Measurements from ENCODE around the gene SLC7A11.

Gene SLC7A11

DNA sequence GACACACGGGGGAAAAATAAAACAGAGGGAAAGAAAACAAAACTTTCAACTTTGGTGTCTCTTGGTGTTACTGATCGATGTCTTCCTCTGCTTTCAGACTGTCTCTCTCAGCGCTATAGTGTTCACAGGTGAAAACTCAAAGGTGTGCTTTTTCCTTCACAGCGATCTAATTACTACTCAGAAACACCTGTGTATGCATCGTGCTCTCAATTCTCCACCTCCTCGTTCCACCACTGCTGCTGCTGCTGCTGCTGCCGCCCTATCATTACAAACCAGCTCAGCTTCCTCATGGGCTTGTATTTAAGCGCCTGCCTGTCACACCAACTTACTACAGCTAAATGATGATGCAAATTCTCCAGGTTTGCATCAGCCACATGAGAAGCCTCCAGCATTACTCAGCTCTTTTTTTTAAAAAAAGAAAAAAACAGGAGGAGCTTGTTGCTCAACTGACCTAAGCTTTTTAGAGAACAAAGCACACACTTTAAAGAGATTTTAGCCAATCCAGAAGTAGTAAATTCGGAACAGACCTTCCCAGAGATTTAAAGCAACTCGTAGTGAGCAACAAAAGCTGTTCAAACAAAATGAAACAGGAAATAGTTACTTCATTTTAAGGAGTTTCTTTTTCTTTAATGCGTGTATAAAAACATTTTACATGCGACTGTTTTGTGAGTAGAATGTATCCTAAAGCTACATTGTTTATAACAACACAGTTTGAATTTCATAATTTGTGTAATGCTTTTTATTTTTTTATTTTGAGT, at the start of gene SLC7A11:
Gene SLC7A11 (minus strand): TSS at position 274 of the 758 bp plus-strand sequence. CDS start 280 bp downstream, outside the sequence.
- DNase-seq, result peak; percentile 94

DNA sequence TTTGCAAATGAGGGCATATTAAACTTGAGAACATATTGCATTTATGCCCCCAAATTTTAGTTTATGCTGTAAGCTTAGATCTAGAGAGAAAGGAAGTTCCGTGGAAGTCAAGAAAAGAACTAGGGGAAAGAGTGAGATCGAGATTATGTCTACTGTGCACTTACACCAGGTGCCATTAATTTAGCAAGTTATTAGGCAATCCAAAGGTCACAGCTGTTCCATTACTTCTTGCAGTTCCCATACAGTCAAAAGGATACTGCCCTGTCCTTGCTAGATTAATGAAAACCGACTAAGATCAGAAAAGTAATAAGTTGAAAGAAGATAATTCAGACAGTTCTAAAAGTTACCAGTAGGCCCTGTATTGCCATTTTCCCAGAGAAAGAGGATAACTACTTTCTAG, 49.3 kb upstream of the SLC7A11 start:
- DNase-seq, result no peak

DNA sequence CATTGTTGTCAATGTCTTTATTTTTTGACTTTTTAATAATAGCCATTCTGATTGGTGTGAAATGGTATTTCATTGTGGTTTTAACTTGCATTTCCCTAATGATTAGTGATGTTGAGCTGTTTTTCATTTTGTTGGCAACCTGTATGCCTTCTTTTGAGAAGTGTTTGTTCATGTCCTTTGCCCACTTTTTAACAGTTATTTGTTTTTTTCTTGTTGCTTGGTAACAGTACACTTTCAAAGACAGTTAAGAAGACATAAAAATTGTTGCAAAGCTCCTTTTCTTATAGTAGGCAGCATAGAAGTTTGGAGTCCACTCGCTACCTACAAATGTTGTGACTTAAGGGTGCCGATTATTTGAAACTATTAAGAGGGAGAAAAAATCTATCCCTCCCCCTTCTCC, 48.7 kb upstream of the SLC7A11 start:
- DNase-seq, result no peak

DNA sequence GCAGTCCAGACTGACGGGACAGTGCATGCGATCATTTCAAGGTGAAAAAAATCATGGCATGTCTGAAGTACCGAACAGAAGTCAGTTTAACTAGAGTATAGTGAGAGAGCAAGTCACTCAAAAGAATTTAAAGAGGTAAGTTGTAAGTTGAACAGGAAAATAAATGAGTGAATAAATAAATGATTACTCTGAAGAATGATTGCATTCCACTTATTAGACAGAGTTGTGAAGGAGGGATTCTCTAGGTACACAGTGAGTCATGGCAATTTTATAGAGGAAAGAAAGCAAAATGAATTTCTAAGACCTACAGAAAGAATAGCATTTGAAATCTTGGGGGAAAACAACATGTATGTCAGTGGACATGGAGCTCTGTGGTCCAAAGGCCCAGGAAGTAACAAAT, 37.1 kb upstream of the SLC7A11 start:
- no peak for DNase-seq

DNA sequence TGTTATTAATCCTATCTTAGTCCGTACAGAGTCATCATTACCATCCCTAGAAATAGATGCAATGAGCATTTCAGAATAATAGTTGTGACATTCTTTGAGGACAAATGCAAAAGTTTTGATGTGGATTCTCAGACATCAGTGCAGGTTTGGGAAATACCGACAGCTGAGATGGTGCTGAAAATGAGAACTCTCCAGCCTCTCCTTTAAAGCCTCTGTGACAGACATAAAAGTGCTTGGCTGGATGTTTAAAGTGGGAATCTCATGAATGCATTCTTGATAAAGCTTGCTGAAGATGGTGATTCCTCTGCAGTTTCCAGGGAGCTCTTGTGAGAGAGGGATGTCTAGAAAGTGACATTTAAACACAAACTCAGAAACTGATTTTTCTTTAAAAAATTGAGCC, 35.0 kb upstream of the SLC7A11 start:
- no peak for DNase-seq

DNA sequence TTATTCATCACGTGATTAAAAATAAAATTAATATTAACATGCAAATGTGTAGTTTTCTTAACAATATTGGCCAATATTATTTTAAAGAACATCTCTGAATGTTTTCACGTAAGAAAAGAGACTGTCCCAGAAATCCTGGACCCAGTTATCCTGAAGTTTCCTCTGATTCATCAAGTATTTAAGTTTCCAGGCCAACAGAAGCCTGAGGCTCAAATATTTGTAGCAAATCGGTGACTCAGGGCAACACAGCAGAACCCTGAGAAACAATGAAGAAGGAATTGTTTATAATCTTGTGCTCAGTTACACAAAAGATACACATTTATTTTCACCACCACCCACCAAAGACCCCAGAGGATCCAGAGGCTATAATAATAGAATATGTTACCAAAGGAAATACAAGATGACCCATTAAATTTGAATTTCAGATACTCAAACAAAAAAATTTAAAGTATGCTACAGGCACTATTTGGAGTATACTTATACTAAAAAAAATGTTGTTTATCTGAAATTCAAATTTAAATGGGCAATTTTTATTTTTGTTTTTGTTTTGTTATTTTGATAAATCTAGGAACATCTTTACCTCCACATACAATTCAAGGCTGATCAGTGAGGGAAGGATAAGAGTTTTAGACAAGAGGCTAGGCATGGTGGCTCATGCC, 33.9 kb upstream of the SLC7A11 start:
- no peak for DNase-seq

DNA sequence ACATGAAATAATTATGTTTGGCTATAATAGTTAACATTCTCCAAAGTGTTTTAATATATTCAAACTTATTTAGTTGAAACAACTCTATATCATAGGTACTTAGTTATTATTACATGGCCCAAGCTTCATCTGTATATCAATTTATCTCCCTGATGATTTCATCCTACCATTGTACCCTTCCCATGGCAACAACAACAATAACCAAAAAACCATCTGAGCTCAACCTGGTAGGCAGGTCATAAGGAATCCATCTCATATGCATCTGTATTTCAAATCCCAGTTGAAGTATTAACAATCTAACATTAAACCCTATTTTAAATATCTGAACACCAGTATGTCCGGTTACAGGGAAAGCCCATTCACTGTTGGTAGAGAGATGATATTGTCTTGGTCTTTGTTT, 33.1 kb upstream of the SLC7A11 start:
- no peak for DNase-seq

DNA sequence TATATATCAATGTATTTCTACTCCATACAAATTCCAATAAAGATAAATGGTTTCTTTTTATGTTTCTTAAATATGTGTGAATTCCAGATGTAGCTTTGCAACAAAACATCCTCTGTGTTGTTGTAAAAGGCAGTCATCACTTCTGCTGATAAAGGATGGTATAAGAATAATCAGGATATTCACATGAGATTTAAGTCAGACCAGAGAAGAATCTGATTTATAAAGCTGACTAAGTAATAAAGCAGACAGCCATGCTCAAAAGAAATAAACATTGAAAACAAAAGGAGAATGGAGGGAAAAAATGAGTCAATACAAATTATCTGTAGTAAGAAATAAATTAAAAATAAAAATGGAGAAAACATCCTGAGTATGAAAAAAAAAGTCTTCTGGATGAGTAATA, 27.0 kb upstream of the SLC7A11 start:
- no peak for DNase-seq

DNA sequence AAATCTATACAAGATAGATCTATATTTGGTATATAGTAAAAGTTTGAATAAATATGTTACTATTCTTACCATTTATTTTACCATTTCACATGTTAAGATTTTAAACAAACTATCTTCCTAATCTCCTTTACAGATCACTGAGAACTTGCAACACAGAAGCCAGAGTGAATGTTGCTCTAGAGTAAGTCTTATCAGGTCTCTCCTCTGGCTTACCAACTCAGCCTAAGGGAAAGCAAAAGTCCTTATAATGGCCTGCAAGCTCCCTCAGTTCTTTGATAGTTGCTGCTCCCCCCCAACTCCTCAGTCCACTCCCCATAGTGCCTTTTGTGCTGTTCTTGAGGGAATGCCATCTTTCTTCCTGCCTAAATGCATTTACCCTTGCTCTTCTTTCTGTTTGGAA, 25.7 kb upstream of the SLC7A11 start:
- DNase-seq, result no peak

DNA sequence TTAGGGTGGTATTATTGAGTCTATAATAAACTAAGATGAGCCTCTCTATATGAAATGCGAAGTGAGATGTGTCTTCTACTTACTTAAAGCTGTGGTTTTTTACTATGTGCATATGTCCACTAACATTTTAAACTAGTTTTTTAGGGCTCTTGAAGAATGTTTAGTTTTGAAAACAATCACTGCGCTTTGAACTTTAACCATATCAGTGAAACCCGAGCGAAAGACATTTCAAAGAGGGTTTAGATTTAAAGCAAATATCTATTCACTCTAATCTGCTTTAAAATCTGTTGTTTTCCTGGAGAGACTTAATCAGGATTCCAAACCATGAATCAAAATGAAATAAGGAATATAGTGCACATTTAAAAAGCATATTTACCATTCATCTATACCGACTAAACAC, 24.8 kb upstream of the SLC7A11 start:
- DNase-seq, result no peak

DNA sequence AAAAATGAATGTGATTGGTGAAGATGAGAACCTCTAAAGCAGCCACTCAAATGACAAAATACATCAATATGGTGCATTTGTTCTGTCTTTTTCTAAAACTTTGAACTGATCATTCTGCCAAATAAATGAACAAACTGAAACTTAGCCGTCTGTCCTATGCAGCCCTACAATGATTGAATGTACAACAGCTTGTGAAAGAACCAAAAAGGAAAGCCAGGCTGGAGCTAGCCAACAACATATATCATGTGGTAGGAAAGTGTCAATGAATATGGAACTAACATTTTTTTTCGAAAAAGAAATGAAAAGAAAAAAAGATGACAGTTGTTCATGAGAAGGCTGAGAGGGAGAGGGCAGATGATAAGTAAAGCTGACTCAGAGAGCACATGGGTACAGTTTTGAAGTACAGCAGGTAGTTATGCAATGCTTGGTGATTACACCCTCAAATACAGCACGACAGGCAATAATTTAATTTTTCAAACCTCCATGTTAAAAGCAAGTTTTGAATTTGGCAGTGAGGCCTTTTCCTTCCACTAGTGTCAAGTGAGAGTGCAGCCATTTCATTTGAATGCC, 21.2 kb upstream of the SLC7A11 start:
- DNase-seq, result no peak

DNA sequence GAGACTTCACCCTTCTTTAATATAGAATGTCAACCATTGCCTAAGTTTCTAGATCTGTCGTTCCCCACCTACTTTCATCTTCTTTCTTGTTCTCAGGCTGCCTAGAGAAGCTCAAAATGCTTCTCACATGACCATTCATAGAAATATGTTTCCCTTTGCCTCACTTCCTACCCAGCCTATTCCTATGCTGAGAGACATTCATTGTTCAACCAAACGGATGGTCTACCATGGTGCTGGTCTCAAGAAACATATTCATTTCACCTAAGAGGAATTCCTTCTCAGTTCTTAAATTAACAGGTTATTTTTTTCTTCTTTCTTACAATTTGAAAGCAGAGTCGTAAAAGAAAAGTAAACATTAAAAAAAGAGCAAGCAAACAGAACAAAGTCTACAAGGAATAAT, 20.3 kb upstream of the SLC7A11 start:
- no peak for DNase-seq

DNA sequence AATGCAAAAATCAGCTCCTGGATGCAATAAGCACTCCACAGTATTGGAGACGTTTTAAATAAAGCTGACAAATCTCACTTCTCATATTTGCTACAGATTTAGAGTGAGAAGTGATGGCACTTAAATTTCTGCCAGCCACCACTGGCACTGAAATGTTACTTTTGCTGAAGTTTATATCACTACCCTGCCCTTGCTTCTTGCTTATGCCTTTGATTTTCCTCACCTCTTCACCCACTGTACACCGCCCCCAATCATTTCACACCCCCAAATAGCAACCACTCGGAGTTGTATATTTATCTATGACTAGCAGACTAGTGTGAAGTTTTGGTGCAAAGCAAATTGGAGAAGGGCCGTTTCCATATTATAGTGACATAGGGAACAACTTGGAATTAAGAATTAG, 19.9 kb upstream of the SLC7A11 start:
- no peak for DNase-seq

DNA sequence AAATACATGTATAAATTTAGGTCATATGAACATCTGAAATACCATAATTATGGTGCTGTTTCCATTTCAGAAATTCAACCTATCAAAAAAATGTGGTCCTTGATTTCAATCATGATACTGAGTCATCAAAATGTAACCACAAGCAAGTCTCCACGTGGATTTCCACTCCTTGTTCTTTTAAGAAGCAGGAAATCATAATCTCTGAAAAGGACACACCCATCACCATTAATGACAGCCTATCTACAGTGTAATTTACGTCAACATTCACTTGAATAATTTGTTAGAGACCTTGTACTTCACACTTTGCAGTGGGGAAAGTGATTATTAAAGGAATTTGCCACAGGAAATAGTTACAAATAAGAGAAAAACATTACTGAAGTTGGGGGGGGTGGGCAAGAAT, 17.7 kb upstream of the SLC7A11 start:
- DNase-seq, result no peak

DNA sequence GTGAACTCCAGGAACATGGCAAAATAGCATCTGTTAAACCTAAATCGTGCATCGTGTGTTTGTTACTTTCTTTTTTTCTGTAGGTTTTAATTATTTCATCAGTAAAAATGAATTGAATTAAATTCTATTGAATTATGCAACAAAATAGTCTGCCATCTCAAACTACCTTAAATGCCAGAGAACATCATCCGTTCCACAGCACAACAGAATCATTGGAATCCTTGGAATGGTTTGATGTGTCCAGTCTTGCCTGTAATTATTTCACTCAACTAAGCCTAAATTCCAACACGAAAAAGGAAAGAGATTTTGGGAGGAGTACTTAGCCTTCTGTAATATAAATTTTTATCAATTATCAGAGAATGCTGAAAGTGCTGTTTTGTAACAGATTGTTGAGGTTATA, 17.1 kb upstream of the SLC7A11 start:
- no peak for DNase-seq

DNA sequence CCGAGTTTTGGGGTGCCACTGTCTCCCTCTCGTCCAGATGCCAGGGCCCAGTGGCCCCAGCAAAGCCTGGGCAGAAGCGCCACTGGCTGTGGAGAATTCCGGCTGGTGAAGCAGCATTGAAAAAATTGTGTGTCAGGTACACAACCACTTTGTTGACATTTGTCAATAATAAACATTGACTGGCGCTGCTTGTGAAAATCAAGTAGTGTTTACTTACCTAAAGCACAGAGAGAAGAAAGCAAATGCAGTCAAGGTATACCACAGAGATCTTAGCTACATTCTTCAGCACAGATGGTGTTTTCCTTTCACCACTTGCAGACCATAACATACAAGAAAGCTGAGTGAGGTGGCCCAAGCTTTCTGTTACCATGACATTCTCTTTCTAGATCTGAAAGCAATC, 14.5 kb upstream of the SLC7A11 start:
- no peak for DNase-seq

DNA sequence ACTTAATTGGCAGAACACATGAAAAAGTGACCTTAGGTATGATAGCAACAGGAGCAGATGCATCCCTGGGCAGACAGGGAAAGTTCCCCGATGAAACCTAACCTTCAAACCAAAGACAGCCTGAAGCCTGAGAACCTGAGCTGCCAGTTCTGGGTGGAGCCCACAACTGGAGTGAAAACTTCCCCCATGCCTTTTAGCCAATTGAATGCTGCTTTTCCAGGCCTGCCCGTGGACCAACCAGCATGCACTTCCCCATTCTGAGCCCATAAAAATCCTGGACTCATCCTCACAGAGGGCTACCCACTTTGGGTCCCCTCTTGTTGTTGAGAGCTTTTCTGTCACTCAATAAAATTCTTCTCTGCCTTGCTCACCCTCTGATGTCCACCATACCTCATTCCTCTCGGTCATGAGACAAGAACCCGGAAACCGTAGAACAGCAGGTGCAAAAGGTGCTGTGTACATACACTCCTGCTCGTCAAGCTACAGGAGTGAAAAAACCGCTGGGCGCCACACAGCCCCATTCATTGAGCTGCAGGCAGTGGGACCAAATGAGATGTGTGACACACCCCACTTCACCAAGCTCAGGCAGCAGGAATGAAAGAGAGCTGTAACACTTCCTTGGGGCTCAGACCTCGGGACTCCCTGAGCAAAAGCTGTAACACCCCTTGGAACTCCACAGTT, 13.9 kb upstream of the SLC7A11 start:
- DNase-seq, result no peak

DNA sequence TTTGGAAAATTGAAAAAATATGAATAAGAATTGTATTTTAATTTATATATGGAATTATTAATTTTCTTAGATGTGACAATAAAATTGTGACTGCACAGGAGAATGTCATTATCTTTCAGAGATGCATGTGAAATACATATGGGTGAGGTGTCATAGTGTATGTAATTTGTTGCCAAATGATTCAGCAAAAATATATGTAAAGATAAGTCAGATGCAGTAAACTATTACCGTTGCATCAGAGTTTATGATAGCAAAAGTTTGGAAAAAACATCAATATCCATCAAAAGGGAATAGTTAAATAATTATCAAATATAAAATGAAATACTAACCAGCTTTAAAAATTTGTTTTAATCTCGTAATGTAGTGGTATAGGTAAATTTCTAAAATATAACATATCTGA, 10.4 kb upstream of the SLC7A11 start:
- DNase-seq, result no peak

DNA sequence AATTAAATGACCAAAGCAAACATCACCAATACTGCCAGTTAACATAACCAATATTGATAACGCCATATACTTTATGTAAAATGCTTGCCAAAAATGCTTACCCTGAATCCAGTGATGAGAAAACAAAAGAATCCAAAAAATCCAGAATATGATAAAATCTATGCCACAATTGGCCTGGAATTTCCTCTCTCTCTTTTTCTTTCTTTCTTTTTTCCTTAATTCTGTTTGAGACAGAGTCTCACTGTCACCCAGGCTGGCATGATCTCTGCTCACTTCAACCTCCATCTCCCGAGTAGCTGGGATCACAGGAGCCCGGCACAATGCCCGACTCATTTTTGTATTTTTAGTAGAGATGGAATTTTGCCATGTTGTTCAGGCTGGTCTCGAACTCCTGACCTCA, 9.8 kb upstream of the SLC7A11 start:
- DNase-seq, result no peak

DNA sequence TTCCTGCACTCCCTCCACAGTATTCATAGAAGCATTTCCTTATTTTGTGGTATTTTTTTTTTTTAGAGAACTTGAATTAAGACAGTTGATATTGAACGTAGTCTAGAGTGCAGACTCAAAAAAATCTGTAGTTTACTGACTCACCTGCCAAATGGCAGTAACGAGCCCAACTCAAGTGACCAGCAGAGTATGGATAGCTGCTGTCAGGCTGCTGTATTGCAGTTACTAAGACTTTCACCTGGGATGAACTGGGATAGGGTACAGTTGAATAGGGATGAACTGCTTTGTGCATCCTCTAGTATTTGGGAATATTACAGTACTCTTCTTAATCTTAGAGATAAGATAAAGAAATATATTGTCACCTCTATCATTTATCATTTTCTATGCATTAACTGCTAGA, 7.0 kb upstream of the SLC7A11 start:
- no peak for DNase-seq

DNA sequence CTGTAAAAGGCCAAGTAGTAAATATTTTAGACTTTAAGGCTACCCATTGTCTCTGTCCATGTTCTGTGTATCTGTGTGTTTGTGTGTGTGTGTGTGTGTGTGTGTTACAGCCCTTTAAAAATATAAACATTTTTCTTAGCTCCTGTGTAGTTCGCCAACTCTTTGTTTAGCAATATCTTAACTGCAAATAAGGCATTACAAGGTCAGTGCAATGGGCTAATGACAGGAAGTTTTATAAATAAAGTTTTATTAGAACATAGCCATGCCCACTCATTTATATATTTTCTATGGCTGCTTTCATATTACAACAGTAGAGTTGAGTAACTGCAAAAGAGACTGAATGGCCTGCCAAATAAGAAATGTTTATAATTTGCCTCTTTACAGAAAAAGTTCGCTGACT, 5.9 kb upstream of the SLC7A11 start:
- DNase-seq, result no peak

DNA sequence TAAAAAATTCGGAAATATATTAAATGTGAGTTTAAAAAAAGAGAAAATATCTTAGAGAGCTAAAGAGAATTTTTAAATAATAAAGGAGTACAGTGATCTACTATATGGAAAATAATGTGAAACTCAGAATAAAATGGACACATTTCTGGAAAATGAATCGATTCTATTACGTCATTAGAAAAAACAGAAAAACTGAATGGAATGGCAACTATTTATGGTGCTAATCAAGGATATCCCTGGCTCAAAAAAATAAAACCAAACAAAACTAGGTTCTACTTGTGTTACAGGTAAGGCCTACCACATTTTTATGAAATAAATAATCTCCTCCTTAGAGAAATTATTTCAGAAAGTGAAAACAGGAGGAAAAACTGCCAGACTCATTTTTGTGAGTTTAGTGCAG, 5.5 kb upstream of the SLC7A11 start:
- no peak for DNase-seq

DNA sequence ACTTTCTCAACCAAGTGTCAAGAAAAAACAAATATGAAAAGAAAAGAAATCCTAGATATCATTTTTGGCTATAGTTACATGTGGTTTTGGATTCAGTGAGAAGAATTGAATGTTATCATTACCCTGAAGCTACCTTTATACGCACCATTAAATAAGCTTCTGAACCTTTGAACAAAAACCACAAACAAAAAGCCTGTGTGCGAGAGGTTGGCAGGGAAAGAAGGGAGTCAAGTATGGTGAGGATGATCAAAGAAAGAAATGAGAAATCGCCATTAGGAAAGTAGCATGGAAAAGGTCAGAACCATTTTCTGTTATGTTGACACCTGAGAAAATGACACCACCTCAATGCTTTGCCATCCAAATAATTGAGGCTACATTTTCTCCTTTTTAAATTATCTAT, 1.2 kb upstream of the SLC7A11 start:
- DNase-seq, result peak; percentile 33

DNA sequence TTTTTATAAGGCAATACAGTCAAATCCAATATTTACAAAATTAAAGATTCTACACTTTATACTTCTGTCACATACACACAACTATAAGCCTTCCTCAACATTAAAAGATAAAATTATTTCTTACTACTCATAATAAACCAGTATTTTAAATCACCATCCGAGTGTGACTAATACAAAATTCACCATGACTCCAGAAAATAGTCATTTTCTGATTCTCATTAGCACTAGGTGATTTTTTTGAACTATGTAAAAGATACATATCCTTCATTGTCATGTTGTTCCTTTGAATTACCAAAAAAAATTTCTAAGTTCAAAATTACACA, 646 bp upstream of the SLC7A11 start:
- DNase-seq, result no peak

Measured in NCI-H1048 (cell line).